ENCODE data around the gene HINFP.

DNA sequence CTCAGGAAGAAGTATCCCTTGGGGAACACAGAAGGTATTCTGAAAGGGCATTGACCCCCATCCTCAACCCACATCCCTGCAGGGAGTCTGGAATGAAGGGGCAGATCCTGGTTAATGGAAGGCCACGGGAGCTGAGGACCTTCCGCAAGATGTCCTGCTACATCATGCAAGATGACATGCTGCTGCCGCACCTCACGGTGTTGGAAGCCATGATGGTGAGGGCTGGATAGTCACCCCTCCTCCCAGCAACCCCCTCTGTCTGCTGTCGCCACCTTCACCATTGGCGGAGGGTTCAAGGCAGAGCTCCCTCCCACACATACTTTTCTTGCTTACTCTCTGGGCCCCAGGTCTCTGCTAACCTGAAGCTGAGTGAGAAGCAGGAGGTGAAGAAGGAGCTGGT lies 32.8 kb downstream of the HINFP start:
- TF ChIP-seq, protein P1, sequence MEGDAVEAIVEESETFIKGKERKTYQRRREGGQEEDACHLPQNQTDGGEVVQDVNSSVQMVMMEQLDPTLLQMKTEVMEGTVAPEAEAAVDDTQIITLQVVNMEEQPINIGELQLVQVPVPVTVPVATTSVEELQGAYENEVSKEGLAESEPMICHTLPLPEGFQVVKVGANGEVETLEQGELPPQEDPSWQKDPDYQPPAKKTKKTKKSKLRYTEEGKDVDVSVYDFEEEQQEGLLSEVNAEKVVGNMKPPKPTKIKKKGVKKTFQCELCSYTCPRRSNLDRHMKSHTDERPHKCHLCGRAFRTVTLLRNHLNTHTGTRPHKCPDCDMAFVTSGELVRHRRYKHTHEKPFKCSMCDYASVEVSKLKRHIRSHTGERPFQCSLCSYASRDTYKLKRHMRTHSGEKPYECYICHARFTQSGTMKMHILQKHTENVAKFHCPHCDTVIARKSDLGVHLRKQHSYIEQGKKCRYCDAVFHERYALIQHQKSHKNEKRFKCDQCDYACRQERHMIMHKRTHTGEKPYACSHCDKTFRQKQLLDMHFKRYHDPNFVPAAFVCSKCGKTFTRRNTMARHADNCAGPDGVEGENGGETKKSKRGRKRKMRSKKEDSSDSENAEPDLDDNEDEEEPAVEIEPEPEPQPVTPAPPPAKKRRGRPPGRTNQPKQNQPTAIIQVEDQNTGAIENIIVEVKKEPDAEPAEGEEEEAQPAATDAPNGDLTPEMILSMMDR (IDR thresholded peaks at IDR 0.05; ENCODE audit: insufficient read depth, low read length) = no peak
- TF ChIP-seq GABPA (IDR thresholded peaks at IDR 0.05; ENCODE audit: low read depth) = no peak
- TF ChIP-seq REST (IDR thresholded peaks at IDR 0.05; ENCODE audit: insufficient replicate concordance, low read depth) = no peak

All from HL-60 (cell line).